GM18526 (cell line): ENCODE results near the gene HOXA1.

Experiments used
- POLR2A ChIP-seq: IDR thresholded peaks from 3 replicates; pipeline ENCODE4 v1.6.1; 2011; ENCODE audit not compliant: insufficient read length; ENCODE audit errors: extremely low read depth

Gene HOXA1

GRCh38 chr7:27095897-27096767, at the start of gene HOXA1:
Gene HOXA1, minus strand, starts transcription at chr7:27096000. Its CDS starts 88 bp downstream, at chr7:27095912.
- TF ChIP-seq POLR2A = peak; percentile 31

GRCh38 chr7:27145165-27145913, 49.5 kb upstream of the HOXA1 start:
- TF ChIP-seq POLR2A = no peak

GRCh38 chr7:27144781-27145164, 49.0 kb upstream of the HOXA1 start:
- TF ChIP-seq POLR2A = no peak

- TF ChIP-seq POLR2A = no peak
Observed at GRCh38 chr7:27143950-27144780, 48.4 kb upstream of the HOXA1 start.

GRCh38 chr7:27143023-27143949, 47.5 kb upstream of the HOXA1 start, which contains the start of gene HOXA5:
Gene HOXA5, minus strand, starts transcription at chr7:27143681. Its CDS starts 74 bp downstream, at chr7:27143607.
- no peak for TF ChIP-seq POLR2A

GRCh38 chr7:27142580-27143022, 46.8 kb upstream of the HOXA1 start:
- no peak for TF ChIP-seq POLR2A

GRCh38 chr7:27141923-27142579, 46.3 kb upstream of the HOXA1 start:
- TF ChIP-seq POLR2A = no peak

GRCh38 chr7:27141137-27141922, 45.5 kb upstream of the HOXA1 start:
- TF ChIP-seq POLR2A = no peak

- no peak for TF ChIP-seq POLR2A
Observed at GRCh38 chr7:27140126-27140857, 44.5 kb upstream of the HOXA1 start.

- TF ChIP-seq POLR2A = no peak
Observed at GRCh38 chr7:27139334-27140125, 43.7 kb upstream of the HOXA1 start.

- no peak for TF ChIP-seq POLR2A
Observed at GRCh38 chr7:27138985-27139333, 43.2 kb upstream of the HOXA1 start.
